OCI-LY7 (cell line): ENCODE measurements around the gene ELF1. TPM values are rescaled to one million over a fixed set of nuclear protein-coding genes. Genes with fewer than 3 reads are reported as not detected.

Experiments
- BruUV-seq: library from RNA; stranded (reverse); fragments of 400-500 nt; replicated peaks from 2 replicates; lab custom pipeline; 2021; lab: Mats Ljungman, UMichigan
- CTCF ChIA-PET: fragments of 300-600 bp; sonication (Branson Sonifier 250); formaldehyde crosslinking; loops from one replicate; lab custom pipeline; 2022; ENCODE audit warnings: antibody characterized with exemption; ENCODE audit not compliant: unreplicated experiment; lab: Charles Lee
- POLR2A ChIA-PET: fragments of 300-600 bp; sonication (Branson Sonifier 250); formaldehyde crosslinking; loops from one replicate; lab custom pipeline; 2022; ENCODE audit warnings: antibody characterized with exemption; lab: Charles Lee
- DNase-seq: peaks from one replicate; pipeline ENCODE4 v3.0.0-alpha.2; 2015; ENCODE audit warnings: low spot score
- H2AFZ ChIP-seq: fragments of 200-600 bp; sonication (generic), shearing (Covaris generic); 2 replicates; pipeline ENCODE4 v1.6.1; 2014; ENCODE audit warnings: mild to moderate bottlenecking, antibody characterized with exemption, low read length, moderate library complexity
- H3K27ac ChIP-seq: fragments of 200-600 bp; sonication (generic); 2 replicates; pipeline ENCODE4 v1.5.1; 2014; ENCODE audit warnings: mixed run types, low read depth, mild to moderate bottlenecking, moderate library complexity, low read length, inconsistent platforms; ENCODE audit not compliant: poor library complexity, severe bottlenecking
- H3K36me3 ChIP-seq: fragments of 200-600 bp; sonication (generic); 2 replicates; pipeline ENCODE4 v1.6.1; 2014; ENCODE audit warnings: mild to moderate bottlenecking, antibody characterized with exemption, low read length, moderate library complexity, mixed read lengths; ENCODE audit not compliant: insufficient read depth
- H3K4me1 ChIP-seq: fragments of 200-600 bp; sonication (generic); 2 replicates; pipeline ENCODE4 v1.5.1; 2014; ENCODE audit warnings: mild to moderate bottlenecking, low read length; ENCODE audit not compliant: insufficient read depth, poor library complexity, severe bottlenecking
- H3K4me2 ChIP-seq: fragments of 200-600 bp; sonication (generic); 2 replicates; pipeline ENCODE4 v1.6.1; 2014; ENCODE audit warnings: mild to moderate bottlenecking, low read length
- H3K4me3 ChIP-seq: fragments of 200-600 bp; sonication (generic); 2 replicates; pipeline ENCODE4 v1.5.1; 2014; ENCODE audit warnings: mild to moderate bottlenecking, low read depth, low read length; ENCODE audit not compliant: poor library complexity, severe bottlenecking
- H3K79me2 ChIP-seq: fragments of 200-600 bp; sonication (generic); 2 replicates; pipeline ENCODE4 v1.6.1; 2016; ENCODE audit warnings: low read depth, mild to moderate bottlenecking, low read length, moderate library complexity, mixed read lengths; ENCODE audit not compliant: insufficient read depth
- H3K9me2 ChIP-seq: fragments of 200-600 bp; sonication (generic); 2 replicates; pipeline ENCODE4 v1.6.1; 2016; ENCODE audit warnings: mild to moderate bottlenecking, low read length, mixed read lengths; ENCODE audit not compliant: insufficient read depth
- H3K9me3 ChIP-seq: fragments of 200-600 bp; sonication (generic); 2 replicates; pipeline ENCODE4 v1.6.1; 2014; ENCODE audit warnings: mild to moderate bottlenecking, mixed run types, low read length, mixed read lengths
- H4K20me1 ChIP-seq: fragments of 200-600 bp; sonication (generic); 2 replicates; pipeline ENCODE4 v1.6.1; 2014; ENCODE audit warnings: mild to moderate bottlenecking, antibody characterized with exemption, low read length, moderate library complexity, mixed read lengths; ENCODE audit not compliant: insufficient read depth
- CTCF ChIP-seq: fragments of 200-600 bp; sonication (generic); conservative IDR thresholded peaks from 2 replicates; pipeline ENCODE4 v1.5.1; 2014; ENCODE audit warnings: mild to moderate bottlenecking, antibody characterized with exemption, low read length, moderate library complexity, mixed read lengths
- EZH2phosphoT487 ChIP-seq: fragments of 200-600 bp; sonication (generic); IDR thresholded peaks from 2 replicates; pipeline ENCODE4 v1.6.1; 2018; ENCODE audit warnings: low read depth, borderline replicate concordance, mild to moderate bottlenecking, mixed run types, antibody characterized with exemption, low read length, moderate library complexity, mixed read lengths
- intact Hi-C: fragments of 100-400 bp; cut with micrococcal nuclease; formaldehyde crosslinking; loops from one replicate; pipeline ENCODE4 v1.10.0; 2022; ENCODE audit not compliant: unreplicated experiment
- total RNA-seq, 2 experiments: library from RNA; depleted of rRNA in 1 of 2; stranded (reverse); fragments of >200 nt in 1 of 2; shearing (Covaris generic) in 1 of 2; gene quantifications; 2 replicates each; pipeline ENCODE4 v1.2.3, GENCODE V29; 2014 to 2022

The ELF1 gene
- total RNA-seq, 2 experiments from 2014 or later, result 111 to 248 TPM

- Histone ChIP-seq H3K27ac (peak overlapping the region; percentile 99), H3K36me3 (peaks cover 89% of the 10 kb centered on the region), H3K4me2 (peak overlapping the region; percentile 72), H4K20me1 (peaks cover 14% of the 10 kb centered on the region; the same call in 1 of the 2 replicates), H3K4me3 (peak overlapping the region; percentile 35), H3K4me1 (peaks cover 93% of the 10 kb centered on the region), H3K9me2 (no peaks in the 10 kb centered on the region), H3K9me3 (peaks cover 20% of the 10 kb centered on the region; the same call in 1 of the 2 replicates), H3K79me2 (peaks cover 100% of the 10 kb centered on the region), H2AFZ (no peak overlapping the region)
- peak; percentile 86 for DNase-seq
- intact Hi-C loops, result loop anchor here (1.0 to 5.0 kb wide), 3 partner anchors 9 to 201 kb away; no protein-coding TSS in a partner anchor
- POLR2A ChIA-PET, result interaction anchor here (0.7 to 5.5 kb wide), 16 partner anchors 8 to 67 kb away, joined by 3 to 46 read pairs (median 5); partner anchors contain the start of gene ELF1
- CTCF ChIA-PET, result interaction anchor here (1.5 kb wide), 1 partner anchor 28 kb away, joined by 4 read pairs; no protein-coding TSS in a partner anchor
- TF ChIP-seq CTCF (peak; percentile 64), EZH2phosphoT487 (no peak)
- BruUV-seq, result TSS peak; percentile 3
These were observed 26.2 kb downstream of the ELF1 start for GRCh38 chr13:40992678-40993518.

DNA sequence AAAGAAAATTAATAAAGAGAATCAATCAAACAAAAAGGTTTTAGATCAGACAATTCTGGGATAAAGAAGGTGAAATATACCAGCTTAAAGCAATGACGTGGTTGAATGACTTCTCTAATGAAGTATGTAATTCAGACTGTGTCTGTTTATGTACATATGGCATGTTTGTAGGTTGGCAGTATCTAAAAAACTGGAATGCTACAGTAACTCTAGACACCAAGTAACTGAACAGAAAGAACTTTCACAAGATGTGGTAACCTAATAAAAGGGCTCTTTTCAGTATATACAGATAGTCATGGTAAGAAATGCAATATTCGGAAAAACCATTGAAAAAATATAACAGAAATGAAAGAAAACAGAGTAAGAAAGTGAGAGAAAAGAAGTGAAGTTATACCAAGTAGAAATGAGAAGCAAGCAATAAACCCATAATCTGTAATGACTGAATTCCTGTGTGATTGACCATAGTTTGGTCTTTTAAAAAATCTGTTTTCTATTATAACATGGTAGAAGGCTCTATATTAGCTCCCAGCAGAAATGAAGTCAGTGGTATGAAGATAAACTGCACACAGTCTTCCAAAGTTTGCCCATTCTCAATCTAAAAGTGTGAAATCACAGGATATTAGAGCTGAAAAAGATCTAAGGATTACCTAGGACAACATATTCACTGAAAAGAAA lies 31.4 kb downstream of the ELF1 start:
- intact Hi-C loops, result no loop called here
- no TSS peak for BruUV-seq
- Histone ChIP-seq H3K27ac (peak overlapping the region; percentile 89), H2AFZ (no peak overlapping the region), H3K9me3 (peaks cover 20% of the 10 kb centered on the region; the same call in 1 of the 2 replicates), H4K20me1 (peaks cover 31% of the 10 kb centered on the region; the same call in 1 of the 2 replicates), H3K4me1 (peaks cover 92% of the 10 kb centered on the region), H3K9me2 (no peaks in the 10 kb centered on the region), H3K4me2 (peak overlapping the region; percentile 94), H3K36me3 (peaks cover 61% of the 10 kb centered on the region), H3K4me3 (peak overlapping the region; percentile 2), H3K79me2 (peaks cover 100% of the 10 kb centered on the region)
- TF ChIP-seq EZH2phosphoT487 (no peak), CTCF (no peak)
- POLR2A ChIA-PET, result interaction anchor here (0.6 to 7.7 kb wide), 8 partner anchors 8 to 474 kb away, joined by 3 to 139 read pairs (median 8); partner anchors contain the start of gene ELF1
- DNase-seq, result no peak
- CTCF ChIA-PET, result interaction anchor here (1.4 kb wide), 1 partner anchor 32 kb away, joined by 3 read pairs; the partner anchor contains the start of gene ELF1
